VCaP (cell line): ENCODE data around the gene SFXN3.

Experiments
- H3K27ac ChIP-seq: fragments of 450-650 bp; 2 replicates; pipeline ENCODE4 v1.5.1; 2017
- CTCF ChIP-seq: fragments of 450-650 bp; conservative IDR thresholded peaks from 2 replicates; pipeline ENCODE4 v1.5.1; 2017; ENCODE audit warnings: mild to moderate bottlenecking, moderate library complexity

Gene SFXN3

GRCh38 chr10:101071267-101071884 is 40.3 kb downstream of the SFXN3 start:
- no peak for TF ChIP-seq CTCF
- H3K27ac ChIP-seq = no peak overlapping the region

DNA sequence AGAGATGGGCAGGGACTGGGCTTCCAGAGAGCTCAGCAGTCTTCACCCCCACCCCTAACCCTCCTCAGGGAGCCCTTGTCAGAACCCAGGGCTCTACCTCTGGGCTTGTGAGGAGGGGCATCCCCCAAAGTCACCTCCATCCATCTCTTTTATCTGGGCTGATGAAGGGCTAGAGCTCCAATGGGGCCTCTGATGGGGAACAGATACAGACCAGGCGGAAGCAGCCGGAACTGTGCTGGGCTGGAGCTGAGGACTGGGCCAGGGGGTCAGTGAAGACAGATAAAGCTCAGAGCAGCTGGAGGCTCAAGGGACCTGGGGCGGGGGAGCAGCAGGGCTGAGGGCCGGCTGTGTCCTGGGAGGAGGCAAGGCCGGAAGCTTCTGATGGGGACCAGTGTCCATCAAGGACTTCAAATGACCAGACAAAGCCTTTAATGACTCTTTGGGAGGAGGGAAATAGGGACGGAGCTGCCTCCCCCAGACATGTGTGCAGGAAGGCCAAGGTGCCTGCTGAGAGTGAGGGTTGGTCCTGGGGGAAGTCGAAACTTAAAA is 40.9 kb downstream of the SFXN3 start:
- H3K27ac ChIP-seq = no peak overlapping the region
- TF ChIP-seq CTCF = no peak

DNA sequence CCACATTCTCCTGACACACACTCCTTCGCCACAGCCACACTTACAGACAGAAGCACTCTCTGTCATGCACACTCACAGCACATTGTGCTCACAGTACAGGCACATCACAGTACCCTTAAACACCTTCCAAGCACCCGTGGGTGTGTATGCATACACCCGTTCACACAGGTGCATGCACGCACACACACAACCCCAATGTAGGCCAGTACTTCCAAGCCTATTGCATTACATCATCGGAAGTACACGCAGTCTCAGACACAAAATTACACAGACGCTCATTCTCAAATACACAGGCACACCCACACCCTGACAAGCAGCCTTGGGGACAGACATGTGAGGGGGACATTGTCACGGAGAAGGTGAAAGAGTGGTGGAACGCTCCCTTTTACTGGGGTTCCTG is 41.9 kb downstream of the SFXN3 start:
- H3K27ac ChIP-seq = no peak overlapping the region
- no peak for TF ChIP-seq CTCF

DNA sequence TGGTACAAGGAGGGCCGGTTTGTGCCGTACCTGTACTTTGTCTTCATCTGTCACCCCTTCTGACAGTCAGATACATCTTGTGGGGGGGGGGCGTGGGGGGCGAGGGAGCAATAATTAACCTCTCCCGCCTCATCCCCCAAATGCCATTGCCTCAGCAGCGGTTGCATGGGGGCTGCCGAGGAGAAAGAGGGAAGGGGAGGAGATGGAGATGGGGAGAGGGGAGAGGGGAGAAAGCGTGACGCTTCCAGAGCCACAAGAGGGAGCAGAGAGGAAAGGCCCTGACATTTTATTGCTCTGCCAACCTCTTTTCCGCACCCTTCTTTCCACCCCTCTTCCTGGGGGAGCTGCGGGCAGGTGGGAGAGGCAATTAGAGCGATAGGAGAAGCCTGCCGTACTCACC is 42.6 kb downstream of the SFXN3 start:
- H3K27ac ChIP-seq = no peak overlapping the region
- 0 out of 2 replicates have a peak, but pooled peaks have one; percentile 7 for TF ChIP-seq CTCF

DNA sequence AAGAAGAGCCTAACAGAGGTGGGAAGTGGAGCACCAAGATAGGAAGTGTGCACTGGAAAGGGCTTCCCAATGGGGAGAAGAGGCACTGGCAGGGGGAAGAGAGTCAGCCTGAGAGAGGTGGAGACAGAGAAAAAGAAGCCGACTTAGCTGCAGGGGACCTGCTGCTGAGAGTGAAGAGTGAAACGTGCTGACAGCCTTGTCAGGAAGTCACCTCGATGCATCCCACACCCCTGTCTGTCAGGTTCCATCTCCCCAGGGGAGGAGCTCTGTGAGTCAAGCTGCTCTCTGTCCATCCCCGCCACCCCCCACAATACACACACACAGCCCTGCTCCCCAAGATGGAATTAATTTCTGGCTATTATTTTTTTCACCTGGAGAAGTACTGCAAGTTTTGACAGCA is 44.7 kb downstream of the SFXN3 start:
- no peak for TF ChIP-seq CTCF

GRCh38 chr10:101076630-101077029 is 45.6 kb downstream of the SFXN3 start:
- TF ChIP-seq CTCF = no peak

More for the DNA sequence above, 44.7 kb downstream of the SFXN3 start:
- H3K27ac ChIP-seq = no peak overlapping the region

DNA sequence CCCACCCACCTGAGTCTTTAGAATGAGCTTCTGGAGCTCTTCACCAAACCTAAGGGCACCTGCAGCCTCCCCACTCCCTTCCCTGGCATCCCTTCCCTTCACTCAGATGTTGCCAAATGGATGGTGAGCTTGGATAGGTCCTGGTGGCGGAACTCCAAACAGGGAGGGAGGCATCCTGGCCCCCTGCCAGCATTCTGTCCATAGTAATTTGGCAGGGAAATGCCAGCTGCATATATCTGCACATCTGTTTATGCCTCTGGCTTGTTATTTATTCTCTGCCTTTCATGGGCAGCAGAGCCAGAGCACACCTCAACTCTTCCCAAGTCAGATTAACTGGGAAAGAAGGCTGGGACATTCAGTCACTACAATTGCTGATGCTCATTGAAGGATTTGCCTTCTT is 48.8 kb downstream of the SFXN3 start:
- no peak for TF ChIP-seq CTCF
- no peak overlapping the region for H3K27ac ChIP-seq

More at GRCh38 chr10:101076630-101077029, 45.6 kb downstream of the SFXN3 start:
- no peak overlapping the region for H3K27ac ChIP-seq
